Stimulated activated CD8-positive, alpha-beta memory T cell treated with anti-CD3 and anti-CD28 coated beads, Interleukin-7, amount 100 ng/mL, for 1 hour (primary cell): ENCODE measurements around the gene AMELY.
"Not testable (repeated sequence)": the region's sequence is repeated elsewhere in the genome, so short reads cannot be mapped to it uniquely, and the experiment has no call there.

Source experiments
- DNase-seq, 2 donors: peaks; one replicate each; pipeline ENCODE4 v3.0.0-alpha.2; 2020; ENCODE audit warnings: low read depth in 2 of 2

Gene AMELY, protein sequence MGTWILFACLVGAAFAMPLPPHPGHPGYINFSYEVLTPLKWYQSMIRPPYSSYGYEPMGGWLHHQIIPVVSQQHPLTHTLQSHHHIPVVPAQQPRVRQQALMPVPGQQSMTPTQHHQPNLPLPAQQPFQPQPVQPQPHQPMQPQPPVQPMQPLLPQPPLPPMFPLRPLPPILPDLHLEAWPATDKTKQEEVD

DNA sequence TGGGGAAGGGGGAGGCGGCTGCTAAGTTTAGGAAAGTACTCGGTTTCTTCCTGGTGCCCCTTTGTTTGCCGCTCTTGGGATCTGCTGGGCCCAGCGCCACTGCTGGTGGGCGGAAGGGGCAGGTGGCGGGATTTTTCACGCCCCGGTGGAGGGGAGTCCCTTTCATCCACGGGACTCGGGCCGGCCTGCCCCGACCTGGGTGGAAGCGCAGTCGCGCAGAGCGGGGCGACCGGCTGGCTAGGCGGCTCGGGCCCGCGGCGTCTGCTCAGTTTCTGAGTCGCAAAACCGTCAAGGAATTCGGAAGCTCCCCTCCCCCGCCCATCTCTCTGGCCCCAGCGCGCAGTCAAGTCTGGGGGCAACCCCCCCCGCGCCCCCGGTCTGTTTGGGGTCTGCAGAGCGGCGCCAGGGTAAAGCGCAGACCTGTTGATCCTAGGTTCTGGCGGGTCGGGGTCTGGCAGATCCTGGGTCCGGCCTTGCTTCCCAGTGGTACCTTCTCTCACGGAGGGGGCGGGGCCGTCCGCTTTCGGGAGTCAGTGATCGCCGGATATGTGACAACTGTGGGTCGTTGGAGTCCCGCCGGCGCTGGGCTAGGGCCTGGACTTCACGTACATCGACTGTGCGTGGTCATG, at the start of gene AMELY:
AMELY (minus strand) TSS at position 500 of the 629 bp plus-strand sequence. CDS start 39,144 bp downstream, outside the sequence.
- no peak for DNase-seq

DNA sequence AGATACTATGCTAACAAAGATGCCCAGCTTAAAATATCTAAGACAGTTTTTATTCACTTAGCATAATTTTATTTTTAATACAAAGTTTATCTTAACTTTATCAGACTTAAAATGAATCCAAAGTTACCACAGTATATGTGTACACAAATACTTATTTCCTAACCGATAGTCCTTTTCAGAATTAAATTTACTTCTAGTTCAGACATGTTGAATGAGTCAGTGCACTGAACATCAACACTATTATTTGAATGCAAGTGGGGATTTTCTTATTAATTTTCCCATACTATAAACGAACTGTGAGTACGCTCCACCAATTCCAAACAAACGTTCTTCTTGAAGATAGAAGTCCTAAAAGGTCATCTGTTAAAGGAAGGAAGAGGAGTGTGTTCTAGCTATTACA, 38.4 kb upstream of the AMELY start:
- no peak for DNase-seq

DNA sequence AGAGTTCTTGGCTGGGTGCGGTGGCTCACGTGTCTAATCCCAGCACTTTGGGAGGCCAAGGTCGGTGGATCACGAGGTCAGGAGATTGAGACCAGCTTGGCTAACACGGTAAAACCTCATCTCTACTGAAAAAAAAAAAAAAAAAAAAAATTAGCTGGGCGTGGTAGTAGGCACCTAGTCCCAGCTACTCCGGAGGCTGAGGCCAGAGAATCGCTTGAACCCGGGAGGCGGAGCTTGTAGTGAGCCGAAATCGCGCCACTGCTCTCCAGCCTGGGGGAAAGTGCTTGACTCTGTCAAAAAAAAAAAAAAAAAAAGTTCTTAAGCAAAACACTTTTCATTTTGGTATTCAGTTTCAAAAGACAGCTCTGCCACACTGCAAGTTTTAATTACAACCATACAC, 36.8 kb upstream of the AMELY start:
- no peak for DNase-seq

DNA sequence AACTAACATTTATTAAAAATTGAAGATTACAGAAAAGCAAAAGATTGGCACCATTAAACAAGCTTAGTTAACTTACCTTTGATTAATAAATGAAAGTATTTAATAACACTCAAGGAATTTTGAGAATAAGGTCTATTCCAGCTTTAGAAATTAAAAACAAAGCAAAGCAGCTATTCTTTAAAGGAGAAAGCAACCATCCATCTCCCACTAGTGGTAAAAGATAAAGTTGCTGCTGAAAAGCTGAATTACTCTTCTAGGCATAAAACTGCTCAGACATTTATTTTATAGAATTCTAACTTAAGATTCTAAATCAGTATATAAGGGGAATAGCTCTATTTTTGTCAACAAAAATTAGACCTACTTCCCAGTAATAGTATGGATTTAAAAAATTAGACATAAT, 36.1 kb upstream of the AMELY start:
- no peak for DNase-seq

DNA sequence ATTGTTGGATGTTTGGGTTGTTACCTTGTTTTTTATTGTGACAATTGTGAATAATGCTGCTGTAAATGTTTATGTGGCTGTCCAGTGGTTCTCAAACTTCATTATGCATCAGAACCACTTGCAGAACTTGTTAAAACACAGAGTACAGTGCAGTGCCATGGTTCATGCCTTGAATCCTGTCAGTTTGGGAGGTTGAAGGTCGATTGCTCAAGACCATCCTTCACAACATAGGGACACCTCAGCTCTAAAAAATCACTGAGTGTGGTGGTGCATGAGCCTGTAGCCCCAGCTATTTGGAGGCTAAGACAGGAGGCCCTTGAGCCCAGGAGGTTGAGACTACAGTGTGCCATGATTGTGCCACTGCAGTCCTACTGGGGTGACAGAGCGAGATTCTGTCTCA, 23.9 kb upstream of the AMELY start:
- DNase-seq: no peak

DNA sequence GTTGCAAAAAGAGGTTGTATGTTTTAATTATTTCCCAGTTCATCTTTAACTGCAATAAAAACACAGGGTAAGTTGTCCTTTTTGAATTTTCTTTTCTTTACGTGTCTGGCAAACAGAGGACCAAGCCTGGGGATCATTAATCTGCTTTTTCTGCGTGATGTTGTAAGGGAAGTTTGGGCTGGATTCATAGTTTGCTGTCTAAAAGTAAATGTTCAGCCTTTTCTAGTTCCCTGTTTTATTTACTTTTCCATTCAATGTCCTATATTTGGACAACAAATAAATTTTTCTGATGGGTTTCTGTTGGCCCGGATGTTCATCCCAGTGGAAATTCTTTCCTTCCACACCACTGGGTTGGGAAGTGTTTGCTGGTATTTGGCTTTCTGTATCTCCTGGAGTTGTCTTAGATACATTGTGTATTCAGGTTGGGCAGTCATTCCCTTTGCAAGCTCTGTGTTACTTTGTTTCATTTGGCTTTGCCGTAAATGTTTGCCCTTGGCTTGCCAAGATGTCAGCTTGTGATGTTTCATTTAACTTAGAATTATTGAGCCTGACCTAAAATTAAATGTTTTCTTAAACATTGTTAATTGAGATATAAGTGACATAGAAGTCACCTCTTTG, 20.3 kb upstream of the AMELY start:
- DNase-seq: no peak

DNA sequence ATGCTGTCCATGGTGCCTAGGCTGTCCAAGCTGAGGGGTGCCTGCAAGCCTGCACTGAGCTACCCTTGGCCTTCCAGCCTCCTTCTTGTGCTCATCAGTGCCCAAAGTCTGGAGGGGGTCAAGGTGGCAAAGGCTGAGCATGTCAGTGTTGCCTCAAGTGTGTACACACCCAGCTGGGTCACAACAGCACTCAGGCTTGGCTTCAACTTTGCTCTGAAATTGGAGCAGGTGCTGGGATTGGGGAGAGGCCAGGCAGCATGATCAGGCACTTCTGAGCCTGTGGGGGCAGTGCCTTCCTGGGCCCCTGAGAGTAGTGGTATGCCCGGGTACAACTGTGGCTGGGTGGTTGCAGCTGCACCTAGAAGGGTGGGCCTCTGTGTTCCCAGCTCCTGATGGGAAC, 17.7 kb upstream of the AMELY start:
- no peak for DNase-seq

DNA sequence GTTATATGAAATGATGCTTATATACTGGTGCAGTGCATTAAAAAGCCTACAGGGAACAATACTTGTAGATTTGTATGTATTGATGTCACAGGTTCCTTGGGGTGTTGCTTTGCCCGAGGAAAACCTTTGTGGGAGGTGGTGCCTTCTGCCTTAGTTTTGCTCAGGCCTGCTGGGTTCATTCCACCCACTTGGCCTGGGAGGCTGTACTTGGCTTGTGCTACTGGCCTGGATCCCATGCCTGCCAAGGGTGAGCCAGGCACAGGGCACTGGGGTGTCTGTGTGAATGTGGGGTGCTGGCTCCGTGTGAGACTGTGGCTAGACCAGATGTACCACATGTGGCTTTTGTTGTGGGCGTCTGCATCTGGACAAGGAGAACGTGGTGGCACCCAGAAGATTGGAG, 16.7 kb upstream of the AMELY start:
- no peak for DNase-seq

DNA sequence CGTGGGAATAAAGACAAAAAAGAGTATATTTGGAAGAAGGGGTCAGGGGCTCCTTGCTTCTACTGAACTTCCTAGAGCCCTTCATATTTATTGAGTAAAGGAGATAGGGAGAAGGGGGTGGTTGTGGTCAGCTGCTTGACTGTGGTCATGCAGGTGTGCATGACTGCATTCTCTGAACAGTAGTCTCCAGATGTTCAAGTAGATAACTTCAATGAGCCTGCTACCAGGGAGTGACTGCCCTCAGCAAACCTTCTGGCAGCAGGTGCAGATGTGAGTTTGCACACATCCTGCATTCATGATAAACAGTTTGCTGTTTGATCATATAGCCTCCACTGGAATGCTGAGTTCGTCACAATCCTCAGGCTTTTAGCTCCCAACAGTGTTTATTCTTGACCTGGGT, 9.5 kb upstream of the AMELY start:
- DNase-seq: no peak

DNA sequence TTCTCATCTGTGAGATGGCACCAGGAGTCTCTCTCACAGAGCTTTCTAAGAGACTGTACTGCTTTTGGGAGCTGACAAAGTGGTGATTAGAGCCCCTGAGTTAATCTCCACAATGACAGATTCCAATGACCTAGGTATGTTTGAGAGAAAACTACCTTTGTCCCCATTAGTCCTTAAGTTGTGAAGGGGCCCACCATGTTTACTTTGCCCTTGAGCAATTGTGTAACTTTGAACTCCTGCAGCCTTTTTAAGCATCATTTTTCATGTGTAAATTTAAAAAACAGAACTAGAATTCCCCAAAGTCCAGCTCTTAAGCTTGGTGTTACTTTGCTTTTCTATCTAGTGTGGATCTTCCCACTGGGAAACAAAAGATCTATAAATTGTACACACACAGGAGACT, 1.8 kb upstream of the AMELY start:
- no peak for DNase-seq

DNA sequence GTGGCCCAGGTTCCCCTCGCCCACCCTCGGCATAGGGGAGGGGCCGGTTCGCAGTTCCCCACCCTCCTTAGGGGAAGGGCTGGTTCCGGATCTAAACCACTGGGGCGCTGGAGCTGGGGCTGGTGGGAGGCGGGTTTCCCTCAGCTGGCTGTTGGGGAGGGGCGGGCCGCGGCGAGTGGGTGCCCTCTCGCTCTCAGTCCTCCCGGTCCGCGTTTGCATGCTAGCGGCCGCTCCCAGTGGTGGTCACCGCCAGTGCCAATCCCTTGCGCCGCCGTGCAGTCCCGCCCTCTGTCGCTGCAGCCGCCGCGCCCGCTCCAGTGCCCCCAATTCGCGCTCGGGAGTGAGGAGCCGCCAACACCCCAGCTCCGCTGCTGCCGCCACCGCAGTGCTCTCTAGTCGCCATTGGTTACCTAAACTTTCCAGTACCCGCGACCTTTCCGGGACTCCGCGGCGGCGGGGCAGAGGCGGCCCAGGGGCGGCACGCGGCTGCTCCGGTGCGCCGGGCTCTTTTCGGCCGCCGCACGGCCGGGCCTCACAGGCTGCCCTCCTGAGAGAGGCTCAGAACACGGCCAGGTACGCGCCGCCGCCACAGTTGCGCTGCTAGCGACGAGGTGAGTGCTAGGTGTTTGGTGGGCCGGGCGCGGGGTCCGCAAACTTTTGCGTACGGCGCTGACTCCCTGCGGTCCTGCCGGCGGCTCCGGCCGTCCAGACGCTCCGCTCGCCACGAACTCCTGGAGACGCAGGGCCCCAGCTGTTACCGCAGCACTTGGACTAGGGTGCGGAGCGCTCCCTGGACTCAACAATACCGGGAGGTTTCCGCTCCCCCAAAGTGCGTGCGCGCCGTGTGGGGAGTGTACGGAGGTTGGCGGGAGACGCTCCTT, 940 bp downstream of the AMELY start, which contains the start of gene TBL1Y:
TBL1Y (plus strand) TSS at position 326 of the 881 bp plus-strand sequence. CDS start 114,388 bp downstream, outside the sequence.
- no peak for DNase-seq

DNA sequence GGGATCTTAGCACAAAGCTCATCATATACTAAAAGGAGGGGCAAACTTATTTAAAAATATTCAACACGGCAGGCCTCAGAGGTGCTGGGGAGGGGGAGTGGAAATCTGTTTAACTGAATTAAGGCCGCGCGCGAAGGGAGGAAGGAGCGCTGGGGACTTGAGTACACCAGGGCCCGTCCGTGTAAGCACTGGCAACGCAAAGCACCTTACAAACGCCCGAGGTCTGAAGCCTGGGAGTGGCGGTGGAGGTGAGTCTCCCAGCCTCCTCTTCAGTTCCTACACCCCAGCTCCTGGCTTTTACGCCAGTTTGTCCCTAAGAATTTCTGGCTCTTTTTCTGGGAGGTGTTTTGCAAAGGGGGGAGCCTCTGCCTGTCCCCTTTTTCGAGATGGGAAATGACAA, 1.7 kb downstream of the AMELY start:
- DNase-seq: no peak

DNA sequence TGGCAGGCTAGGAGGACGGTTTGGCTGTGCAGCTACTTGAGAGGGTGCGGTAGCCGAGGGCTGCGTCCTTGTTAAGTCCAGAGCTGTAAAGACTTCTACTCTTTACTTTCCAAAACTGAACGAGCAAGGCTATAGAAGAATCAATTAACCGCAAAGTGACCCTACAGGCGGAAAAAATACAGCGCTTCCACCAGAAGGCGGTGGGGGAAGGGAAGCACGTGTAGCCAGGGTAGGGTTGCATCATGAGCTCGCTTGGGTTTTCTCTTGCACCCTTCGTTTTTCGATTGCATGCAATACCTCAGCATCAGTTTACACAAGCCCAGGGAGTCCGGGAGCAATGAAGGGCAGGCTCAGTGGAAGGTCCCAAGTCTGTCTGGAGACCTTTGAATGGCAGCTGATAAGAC, 2.4 kb downstream of the AMELY start:
- DNase-seq: no peak

DNA sequence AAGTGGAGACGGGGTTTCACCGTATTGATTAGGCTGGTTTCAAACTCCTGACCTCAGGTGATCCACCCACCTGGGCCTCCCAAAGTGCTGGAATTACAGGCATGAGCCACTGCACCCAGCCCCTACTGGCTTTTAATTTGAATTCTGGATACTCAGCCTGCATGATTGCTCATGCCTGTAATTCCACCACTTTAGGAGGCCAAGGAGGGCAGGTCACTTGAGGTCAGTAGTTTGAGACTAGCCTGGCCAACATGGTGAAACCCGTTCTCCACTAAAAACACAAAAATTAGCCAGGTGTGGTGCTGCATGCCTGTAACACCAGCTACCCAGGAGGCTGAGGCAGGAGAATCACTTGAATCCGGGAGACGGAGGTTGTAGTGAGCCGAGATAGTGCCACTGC, 3.5 kb downstream of the AMELY start:
- not testable (repeated sequence) for DNase-seq

DNA sequence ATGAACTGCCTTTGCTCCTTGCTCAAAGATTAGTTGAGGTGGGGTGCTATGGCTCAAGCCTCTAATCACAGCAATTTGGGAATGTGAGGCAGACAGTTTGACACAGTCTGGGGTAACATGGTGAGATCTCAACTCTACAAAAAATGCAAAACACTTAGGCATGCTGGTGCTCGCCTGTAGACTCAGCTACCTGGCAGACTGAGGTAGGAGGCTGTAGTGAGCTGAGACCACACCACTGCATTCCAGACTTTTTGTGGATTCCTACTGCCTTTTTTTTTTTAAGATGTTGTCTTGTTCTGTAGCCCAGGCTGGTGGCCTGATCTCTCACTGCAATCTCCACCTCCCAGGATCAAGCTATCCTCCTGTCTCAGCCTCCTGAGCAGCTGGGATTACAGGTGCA, 4.0 kb downstream of the AMELY start:
- DNase-seq: no peak

DNA sequence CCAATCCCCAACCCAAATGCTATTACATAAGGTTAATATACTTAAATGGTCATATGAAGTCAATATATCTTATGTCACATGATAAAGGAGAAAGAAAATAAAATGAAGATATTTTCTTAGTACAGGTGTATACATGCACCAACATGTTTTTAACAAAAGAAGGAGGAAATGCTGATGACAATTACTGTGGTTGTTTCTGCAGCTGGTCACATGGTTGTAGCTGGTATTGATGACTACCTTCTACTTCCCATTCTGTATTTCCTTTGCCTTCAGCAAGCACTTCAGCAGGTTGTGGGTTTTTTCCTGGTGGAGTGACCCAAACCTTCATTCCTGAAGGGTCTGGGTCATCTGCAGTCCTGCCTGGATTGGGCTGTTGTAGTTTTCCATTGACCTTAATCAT, 9.4 kb downstream of the AMELY start:
- not testable (repeated sequence) for DNase-seq

DNA sequence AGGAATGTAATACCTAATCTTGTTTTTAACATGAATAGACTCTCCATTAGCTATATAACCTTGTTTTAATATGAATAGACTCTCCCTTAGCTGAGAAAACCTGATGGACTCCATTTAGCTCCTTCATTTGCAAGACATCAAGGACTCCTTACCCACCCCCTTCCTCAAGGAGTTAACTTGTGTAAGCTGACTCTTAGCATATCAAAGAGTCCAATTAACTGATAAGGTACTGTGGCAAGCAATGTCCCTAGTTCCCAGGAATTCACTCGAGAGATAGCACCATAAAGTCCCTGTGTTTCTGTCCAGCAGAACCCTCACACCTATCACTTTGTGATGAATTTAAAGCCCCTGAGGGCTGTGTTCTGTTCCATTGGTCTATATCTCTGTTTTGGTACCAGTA, 16.3 kb downstream of the AMELY start:
- DNase-seq: no peak

DNA sequence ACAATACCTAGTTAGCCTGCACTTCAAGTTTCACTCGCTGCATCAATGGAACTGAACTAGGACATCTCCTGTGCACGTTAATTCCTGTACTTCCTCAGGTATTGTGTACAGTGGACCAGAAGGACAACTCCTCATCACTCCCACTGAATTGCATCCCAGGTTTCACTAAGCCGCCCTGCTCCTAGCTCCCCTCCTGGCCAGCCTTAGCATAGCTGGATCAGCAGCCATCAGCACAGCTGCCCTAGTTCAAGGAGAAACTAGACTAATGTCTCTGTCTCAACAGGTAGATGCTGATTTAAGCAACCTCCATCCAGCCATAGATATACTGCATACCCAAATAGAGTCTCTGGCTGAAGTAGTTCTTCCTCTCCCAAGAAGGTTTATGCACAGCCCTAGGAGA, 17.1 kb downstream of the AMELY start:
- DNase-seq: no peak

DNA sequence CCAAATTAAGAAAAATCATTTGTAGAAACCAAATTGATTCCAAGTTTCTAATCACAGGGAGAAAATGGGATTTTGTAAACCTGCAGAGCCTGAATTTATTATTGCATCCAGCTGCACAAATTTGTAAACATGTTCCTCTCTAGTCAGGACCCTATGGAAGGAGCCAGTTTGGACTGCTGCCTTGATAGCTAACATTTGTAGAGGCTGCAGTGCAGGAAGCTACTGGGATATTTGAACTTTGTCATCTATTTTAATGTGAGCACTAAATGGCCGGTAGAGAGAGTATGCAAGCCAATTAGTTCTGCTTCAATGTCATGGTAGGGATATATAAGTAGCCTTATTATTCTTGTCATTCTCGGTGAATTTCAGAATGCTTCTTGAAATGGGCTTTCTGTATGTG, 62.2 kb downstream of the AMELY start:
- no peak for DNase-seq

DNA sequence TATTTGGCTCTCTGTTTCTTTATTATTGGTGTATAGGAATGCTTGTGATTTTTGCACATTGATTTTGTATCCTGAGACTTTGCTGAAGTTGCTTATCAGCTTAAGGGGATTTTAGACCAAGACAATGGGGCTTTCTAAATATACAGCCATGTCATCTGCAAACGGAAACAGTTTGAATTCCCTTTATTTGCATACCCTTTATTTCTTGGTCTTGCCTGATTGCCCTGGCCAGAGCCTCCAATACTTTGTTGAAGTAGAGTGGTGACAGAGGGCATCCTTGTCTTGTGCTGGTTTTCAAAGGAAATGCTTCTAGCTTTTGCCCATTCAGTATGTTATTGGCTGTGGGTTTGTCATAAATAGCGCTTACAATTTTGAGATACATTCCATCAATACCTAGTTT, 68.9 kb downstream of the AMELY start:
- DNase-seq: not testable (repeated sequence)
